Glomerular visceral epithelial cell (primary cell): ENCODE results near the gene PUSL1.

Experiments used
- DNase-seq: peaks from one replicate; pipeline ENCODE4 v3.0.0-alpha.2; 2016; ENCODE audit errors: extremely low spot score

Gene PUSL1, protein sequence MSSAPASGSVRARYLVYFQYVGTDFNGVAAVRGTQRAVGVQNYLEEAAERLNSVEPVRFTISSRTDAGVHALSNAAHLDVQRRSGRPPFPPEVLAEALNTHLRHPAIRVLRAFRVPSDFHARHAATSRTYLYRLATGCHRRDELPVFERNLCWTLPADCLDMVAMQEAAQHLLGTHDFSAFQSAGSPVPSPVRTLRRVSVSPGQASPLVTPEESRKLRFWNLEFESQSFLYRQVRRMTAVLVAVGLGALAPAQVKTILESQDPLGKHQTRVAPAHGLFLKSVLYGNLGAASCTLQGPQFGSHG

DNA sequence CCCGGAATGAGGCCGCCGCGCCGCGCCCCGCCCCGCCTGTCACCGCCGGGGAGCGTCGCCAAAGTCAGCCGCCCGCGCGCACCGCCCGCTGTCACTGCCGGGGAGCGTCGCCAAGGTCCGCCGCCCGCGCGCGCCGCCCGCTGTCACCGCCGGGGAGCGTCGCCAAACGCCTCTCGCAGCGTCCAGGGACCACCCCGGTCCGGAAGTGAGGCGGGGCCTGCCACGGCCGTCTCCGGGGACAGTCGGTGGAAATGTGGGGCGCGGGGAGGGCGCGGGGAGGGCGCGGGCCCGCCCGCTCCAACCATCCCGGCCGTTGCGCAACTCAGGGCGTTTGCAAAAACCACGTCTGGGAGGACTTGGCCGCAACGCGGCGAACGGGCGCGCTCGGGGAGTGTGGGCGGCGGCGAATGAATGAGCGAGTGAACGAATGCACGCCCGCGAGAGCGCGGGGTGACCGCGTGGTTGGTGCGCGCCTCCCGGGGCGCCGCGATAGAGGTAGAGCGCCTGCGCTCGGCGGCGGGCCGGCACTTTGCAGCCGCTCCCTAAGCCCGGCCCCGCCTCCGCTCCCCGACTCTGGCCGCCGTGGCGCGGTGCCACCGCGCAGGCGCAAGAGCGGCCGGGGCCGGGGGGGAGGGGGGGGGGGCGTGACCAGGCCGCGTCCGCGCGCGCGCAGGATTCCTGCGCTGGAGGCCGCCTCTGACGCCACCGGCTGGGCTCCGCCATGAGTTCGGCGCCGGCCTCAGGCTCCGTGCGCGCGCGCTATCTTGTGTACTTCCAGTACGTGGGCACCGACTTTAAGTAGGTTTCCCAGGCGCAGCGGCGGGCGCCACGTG is at the start of gene PUSL1, which contains the start of gene ACAP3:
Gene PUSL1, plus strand, starts transcription at position 675 of the 833 bp plus-strand sequence. Its CDS starts 47 bp downstream, at position 722.
Gene ACAP3, minus strand, starts transcription at position 8 of the 833 bp plus-strand sequence. CDS start 115 bp downstream, outside the sequence.
- DNase-seq: peak; percentile 92

DNA sequence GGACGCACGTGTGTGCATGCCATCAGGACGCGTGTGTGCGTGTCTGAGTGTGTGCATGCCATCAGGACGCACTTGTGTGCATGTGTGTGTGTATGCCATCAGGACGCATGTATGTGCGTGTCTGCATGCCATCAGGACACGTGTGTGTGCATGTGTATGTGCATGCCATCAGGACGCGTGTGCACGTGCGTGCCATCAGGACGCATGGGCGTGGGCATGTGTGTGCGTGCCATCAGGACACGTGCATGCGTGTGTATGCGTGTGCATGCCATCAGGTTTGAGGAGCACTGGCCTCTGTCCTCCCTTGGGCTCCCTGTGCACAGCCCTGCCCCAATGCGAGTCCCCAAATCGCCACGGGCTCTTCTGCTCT is 49.3 kb upstream of the PUSL1 start:
- no peak for DNase-seq

DNA sequence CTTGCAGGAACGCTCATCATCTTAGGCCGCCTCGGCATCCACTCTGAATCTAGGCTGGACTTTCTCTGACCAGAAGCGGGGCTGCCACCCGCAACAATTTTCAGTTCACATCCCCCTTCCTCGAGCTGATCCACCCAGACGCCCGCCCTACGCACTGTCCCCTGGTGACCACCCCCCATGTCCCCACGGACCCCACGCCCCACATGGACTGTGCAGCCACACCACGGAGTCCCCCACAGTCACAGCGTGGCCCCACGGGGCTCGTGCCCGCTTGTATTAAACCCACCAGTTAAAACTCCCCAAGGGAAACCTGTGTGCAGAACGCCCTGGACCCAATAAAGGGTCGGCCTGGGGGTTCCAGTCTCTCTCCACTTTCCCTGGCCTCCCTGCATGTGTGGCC is 48.9 kb upstream of the PUSL1 start:
- no peak for DNase-seq

DNA sequence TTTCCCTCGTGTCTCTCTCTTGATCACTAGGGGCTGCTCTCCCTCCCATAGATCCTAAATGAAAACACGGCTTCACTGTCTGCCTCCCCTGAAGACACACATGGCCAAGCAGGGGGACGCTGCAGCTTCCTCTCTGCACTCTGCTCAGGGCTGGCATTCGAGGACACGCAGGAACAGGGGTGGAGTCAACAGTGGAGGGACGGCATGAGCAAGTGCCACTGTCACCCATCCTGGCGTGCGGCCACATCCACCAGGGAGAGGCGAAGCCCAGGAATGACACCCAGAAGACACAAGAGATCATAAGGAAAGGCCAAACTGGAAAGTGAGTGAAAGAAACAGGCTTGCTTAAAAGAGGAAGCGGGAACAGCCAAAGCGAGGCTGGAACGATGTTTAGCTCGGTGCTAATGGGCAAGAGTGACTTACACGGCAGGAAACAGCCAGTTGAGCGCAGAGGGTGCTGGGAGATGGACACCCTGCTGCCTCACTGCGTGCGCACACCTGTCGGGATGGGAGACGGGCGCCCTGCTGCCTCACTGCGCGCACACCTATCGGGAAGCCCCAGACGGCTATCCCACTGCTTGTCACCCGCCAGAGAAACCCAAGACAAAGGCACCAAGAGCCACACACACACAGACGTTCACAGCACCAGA is 48.3 kb upstream of the PUSL1 start:
- no peak for DNase-seq

DNA sequence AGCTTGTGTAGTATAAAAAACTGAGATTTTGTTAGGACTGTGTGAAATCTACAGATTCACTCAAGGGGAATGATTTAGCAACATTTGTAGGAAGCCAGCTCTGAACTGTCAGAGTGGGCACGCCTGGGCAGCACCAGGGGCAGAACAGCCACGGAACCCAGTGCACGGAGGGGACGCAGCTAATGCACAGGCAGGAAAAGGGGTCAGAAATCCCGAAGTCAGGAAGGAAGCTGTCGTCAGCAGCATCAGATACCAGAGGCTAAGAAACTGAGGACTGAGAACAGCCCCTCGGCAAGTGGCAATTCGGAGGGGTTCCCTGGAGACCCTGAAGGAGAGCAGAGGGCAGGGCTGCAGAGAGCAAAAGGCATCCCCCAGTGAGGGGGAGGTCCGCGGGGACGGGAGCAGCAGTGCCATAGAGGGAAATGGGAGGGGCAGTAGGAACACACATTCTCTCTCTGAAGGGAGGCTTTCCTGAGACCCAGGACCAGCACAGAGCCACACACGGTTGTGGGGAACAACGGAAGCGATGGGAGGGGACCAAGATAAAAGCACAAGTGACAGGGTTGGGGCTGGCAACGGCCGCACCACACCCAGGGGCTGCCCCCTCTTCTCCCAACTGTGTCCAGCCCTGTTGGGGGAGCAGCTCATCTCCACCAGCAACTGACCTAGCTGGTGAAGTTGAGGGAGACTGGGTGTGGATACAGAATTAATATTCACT is 47.4 kb upstream of the PUSL1 start:
- no peak for DNase-seq

GRCh38 chr1:1262071-1262470 is 46.3 kb upstream of the PUSL1 start:
- no peak for DNase-seq

- DNase-seq: no peak
Measured at GRCh38 chr1:1262758-1263157, 45.6 kb upstream of the PUSL1 start.

DNA sequence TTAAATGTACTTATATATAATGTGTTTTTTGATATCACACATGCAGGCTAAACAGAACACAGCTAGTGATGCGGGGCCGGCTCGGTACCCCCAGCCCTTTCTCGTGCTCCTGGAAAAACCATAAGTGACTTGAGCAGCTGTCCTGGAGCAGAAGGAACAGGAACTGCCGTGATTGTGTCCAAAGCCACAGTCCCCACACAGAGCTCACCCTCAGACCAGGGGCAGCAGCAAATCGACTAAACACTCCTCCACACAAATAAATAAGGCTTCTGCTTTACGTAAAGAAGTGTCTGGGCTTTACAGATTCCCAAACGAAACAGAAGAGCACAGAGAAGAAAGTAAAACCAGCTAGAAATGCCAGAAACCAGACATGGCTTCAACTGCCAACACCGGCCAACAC is 44.4 kb upstream of the PUSL1 start:
- no peak for DNase-seq

- DNase-seq: peak; percentile 98
Measured at GRCh38 chr1:1264868-1265272, 43.5 kb upstream of the PUSL1 start.

- DNase-seq: no peak
Measured at GRCh38 chr1:1267488-1268283, 40.7 kb upstream of the PUSL1 start.

GRCh38 chr1:1268284-1268682 is 40.1 kb upstream of the PUSL1 start:
- no peak for DNase-seq

DNA sequence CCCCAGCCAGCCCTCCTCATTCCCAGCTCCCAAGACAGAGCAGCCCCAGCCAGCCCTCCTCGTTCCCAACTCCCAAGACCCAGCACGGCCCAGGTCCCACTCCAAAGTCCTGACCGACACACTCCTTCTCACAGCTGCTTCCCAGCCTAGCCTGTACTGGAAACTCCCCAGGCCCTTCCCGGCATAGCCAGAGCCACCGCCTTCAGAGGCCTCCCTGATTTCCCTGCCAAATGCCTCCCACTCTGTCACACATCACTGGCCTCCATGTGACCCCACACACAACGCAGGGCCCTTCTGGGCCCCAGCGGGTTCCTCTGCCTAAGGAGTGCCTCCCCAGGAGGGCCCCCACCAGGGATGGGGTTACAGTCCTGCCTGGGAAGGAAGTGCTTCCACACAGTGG is 37.6 kb upstream of the PUSL1 start:
- peak; percentile 85 for DNase-seq

DNA sequence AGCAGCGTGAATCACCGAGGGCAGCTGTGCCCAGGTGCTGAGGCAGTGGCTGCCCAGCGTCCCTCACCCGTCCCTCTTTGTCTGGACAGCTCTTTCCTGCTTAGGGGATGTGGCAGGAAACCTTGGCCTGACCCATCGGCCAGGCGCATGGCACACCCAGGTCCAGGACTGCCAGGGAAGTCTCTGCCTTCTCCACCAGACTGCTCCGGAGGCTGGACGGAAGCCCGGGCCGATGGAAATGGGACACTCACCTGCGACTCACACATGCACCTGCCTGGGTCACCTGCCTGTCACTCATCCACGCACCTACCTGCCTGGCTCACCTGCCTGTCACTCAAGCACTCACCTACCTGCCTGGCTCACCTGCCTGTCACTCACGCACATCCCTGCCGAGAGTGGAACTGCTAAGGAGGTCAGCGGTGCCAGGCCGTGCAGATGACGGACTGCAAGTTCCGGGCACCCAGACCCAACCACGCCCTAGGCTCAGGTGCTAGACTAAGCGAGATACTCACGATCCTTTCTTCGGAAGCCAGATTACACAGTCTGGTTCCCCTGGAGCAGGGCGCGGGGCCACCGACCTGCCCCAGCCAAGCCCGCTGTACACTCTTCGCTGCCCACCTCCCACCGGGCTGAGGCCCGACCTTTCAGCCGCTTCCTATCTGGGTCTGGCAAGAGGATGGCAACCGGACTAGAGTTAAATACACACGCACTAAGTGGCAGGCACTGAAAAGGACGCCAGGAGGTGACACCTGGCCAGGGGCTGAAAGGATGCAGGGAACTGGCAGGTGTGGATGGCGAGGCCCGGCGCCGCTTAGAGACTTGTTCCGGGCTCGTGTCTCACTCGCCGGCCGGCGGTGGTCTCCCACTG is 35.8 kb upstream of the PUSL1 start:
- peak; percentile 66 for DNase-seq

DNA sequence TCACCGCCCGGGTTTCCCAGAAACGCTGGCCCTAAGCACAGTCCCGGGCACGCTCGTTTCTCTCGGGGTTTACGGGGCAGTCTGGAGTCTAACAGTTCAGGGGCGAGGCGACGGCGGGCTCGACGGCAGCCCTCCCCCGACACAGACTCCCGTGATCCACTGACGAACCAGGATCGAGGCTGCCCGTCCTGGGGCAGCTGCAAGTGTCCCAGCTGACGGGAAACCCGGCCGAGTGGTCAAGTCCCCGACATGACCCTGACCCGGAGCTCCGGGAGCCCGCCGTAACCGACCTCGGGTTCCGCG is 35.2 kb upstream of the PUSL1 start:
- DNase-seq: no peak

DNA sequence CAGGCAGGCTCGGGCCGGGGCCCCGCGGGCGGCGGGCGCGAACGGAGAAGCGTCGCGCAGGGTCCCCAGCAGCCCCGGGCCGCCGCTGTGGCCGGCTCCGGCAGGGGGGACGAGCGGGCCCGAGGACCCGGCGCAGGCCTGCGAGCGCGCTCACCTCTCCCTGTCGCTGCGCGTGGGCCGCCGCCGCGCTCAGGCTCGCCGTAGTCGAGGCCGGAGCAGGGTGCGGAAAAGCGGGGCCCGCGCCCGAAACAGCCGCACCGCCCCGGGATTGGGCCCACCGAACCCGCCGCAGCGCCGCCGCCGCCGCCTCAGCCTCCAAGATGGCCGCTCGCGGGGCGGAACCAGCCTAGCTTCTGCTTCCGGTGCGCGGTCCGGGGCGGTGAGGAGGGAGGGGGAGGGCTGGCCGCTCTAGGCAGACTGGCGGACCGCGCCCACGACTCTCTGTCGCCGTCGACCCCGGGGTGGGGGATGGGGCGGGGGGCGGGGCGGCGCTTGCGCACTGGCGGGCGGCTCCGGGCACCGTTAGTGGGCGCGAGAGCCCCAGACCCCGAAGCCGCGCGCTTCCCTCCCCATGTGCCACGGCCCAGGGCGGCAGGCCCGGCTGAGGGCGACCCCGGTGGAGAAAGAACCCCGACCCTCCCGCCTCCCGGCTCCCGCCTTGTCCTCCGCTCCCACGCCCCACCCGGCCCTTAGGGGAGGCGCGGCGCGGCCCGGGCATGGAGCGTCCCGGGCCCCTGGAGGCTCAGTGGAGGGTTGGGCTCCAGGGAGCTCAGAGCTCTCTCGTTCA is 34.7 kb upstream of the PUSL1 start, which contains the start of gene UBE2J2:
Gene UBE2J2, minus strand, starts transcription at position 343 of the 787 bp plus-strand sequence. CDS start 5,862 bp downstream, outside the sequence.
- peak; percentile 92 for DNase-seq

GRCh38 chr1:1274299-1274930 is 34.0 kb upstream of the PUSL1 start:
- no peak for DNase-seq

- DNase-seq: no peak
Measured at GRCh38 chr1:1274931-1275431, 33.4 kb upstream of the PUSL1 start.

DNA sequence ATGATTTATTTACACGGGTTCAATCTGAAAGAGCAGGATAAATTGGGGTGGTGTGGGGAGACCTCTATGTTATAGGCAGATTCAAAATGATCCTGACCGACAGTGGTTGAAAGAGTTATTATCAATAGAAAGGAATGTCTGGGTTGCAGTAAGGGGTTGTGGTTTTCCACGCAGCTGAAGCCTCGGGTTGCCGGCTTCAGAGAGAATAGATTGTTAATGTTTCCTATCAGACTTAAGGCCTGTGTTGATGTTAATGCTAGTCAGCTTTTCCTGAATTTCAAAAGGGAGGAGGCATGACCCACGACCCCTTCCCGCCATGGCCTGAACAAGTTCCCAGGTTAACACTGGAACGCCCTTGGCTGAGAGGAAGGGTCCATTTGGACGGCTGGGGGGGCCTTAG is 32.6 kb upstream of the PUSL1 start:
- DNase-seq: peak; percentile 55

DNA sequence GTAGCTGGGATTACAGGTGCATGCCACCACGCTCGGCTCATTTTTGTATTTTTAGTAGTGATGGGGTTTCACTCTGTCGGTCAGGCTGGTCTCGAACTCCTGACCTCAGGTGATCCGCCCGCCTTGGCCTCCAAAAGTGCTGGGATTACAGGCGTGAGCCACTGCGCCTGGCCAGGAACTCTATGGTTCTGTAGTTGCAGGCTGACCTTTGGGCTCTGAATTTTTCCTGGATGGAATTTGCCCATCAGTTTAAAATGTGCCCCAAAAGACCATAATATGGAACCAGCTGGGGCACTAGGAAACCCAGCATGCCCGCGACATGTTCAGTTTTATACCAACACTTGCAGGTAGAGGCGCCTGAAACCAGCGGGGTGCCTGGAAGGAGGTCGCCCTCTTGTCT is 29.8 kb upstream of the PUSL1 start:
- no peak for DNase-seq
